ENCODE measurements around the gene ACTR3.

ACTR3 gene

GRCh38 chr2:113858764-113859163 is 31.1 kb upstream of the ACTR3 start:
- ChIA-PET POLR2A (no interaction called here), CTCF (no interaction called here)
- WGBS (ENCODE audit: insufficient coverage), result 97% methylated on average over 5 of the region's 5 CpGs
- H3K27ac ChIP-seq (ENCODE audit: insufficient read depth in 1 of 2, low read depth in 1 of 2, low read length in 2 of 2, poor library complexity in 1 of 2, severe bottlenecking in 2 of 2), result no peak overlapping the region
- H3K9me3 ChIP-seq (ENCODE audit: control extremely low read depth in 1 of 5, control insufficient read depth in 4 of 5, insufficient read depth in 2 of 5, low read depth in 1 of 5, low read length in 4 of 5), result no peaks in the 10 kb centered on the region
- no peaks in the 10 kb centered on the region for H3K27me3 ChIP-seq (replicated peaks in 2 of 5; ENCODE audit: control insufficient read depth in 4 of 5, insufficient read depth in 5 of 5, low read length in 4 of 5)
- no peak for DNase-seq
- H3K4me3 ChIP-seq (ENCODE audit: control insufficient read depth in 1 of 7, extremely low read depth in 1 of 7, insufficient read depth in 4 of 7, low read depth in 2 of 7, low read length in 6 of 7), result no peak overlapping the region
- H3K4me1 ChIP-seq (ENCODE audit: control extremely low read depth in 1 of 4, control insufficient read depth in 4 of 4, insufficient read depth in 4 of 4, low read length in 3 of 4), result peaks cover 0 to 41% (median 3%) of the 10 kb centered on the region in 4 experiments
- H3K36me3 ChIP-seq (ENCODE audit: control insufficient read depth in 4 of 4, insufficient read depth in 4 of 4, low read length in 3 of 4), result no peaks in the 10 kb centered on the region

- no peak overlapping the region for H3K4me3 ChIP-seq (ENCODE audit: control insufficient read depth in 1 of 7, extremely low read depth in 1 of 7, insufficient read depth in 4 of 7, low read depth in 2 of 7, low read length in 6 of 7)
- no peaks in the 10 kb centered on the region for H3K36me3 ChIP-seq (ENCODE audit: control insufficient read depth in 4 of 4, insufficient read depth in 4 of 4, low read length in 3 of 4)
- no peaks in the 10 kb centered on the region for H3K9me3 ChIP-seq (ENCODE audit: control extremely low read depth in 1 of 5, control insufficient read depth in 4 of 5, insufficient read depth in 2 of 5, low read depth in 1 of 5, low read length in 4 of 5)
- POLR2A ChIA-PET, result no interaction called here
- H3K4me1 ChIP-seq (ENCODE audit: control extremely low read depth in 1 of 4, control insufficient read depth in 4 of 4, insufficient read depth in 4 of 4, low read length in 3 of 4), result peaks cover 0 to 29% (median 3%) of the 10 kb centered on the region in 4 experiments
- H3K27ac ChIP-seq (ENCODE audit: insufficient read depth in 1 of 2, low read depth in 1 of 2, low read length in 2 of 2, poor library complexity in 1 of 2, severe bottlenecking in 2 of 2), result no peak overlapping the region
- WGBS (ENCODE audit: insufficient coverage), result 94% methylated on average over 3 of the region's 7 CpGs
- no peak for DNase-seq
- CTCF ChIA-PET, result no interaction called here
- no peaks in the 10 kb centered on the region for H3K27me3 ChIP-seq (replicated peaks in 2 of 5; ENCODE audit: control insufficient read depth in 4 of 5, insufficient read depth in 5 of 5, low read length in 4 of 5)
Observed at GRCh38 chr2:113861740-113862139, 28.1 kb upstream of the ACTR3 start.

- no peaks in the 10 kb centered on the region for H3K36me3 ChIP-seq (ENCODE audit: control insufficient read depth in 4 of 4, insufficient read depth in 4 of 4, low read length in 3 of 4)
- 31% methylated on average over 2 of the region's 3 CpGs for WGBS (ENCODE audit: insufficient coverage)
- H3K4me3 ChIP-seq (ENCODE audit: control insufficient read depth in 1 of 7, extremely low read depth in 1 of 7, insufficient read depth in 4 of 7, low read depth in 2 of 7, low read length in 6 of 7), result no peak overlapping the region
- CTCF ChIA-PET, result no interaction called here
- peak; percentile 17 to 77 (median 68) for DNase-seq
- no peaks in the 10 kb centered on the region for H3K27me3 ChIP-seq (replicated peaks in 2 of 5; ENCODE audit: control insufficient read depth in 4 of 5, insufficient read depth in 5 of 5, low read length in 4 of 5)
- H3K9me3 ChIP-seq (ENCODE audit: control extremely low read depth in 1 of 5, control insufficient read depth in 4 of 5, insufficient read depth in 2 of 5, low read depth in 1 of 5, low read length in 4 of 5), result no peaks in the 10 kb centered on the region
- H3K4me1 ChIP-seq (ENCODE audit: control extremely low read depth in 1 of 4, control insufficient read depth in 4 of 4, insufficient read depth in 4 of 4, low read length in 3 of 4), result peaks cover 0 to 24% (median 3%) of the 10 kb centered on the region in 4 experiments
- peak overlapping the region in 1 of 2 experiments; percentile 22 for H3K27ac ChIP-seq (ENCODE audit: insufficient read depth in 1 of 2, low read depth in 1 of 2, low read length in 2 of 2, poor library complexity in 1 of 2, severe bottlenecking in 2 of 2)
- POLR2A ChIA-PET, result no interaction called here
Observed at GRCh38 chr2:113863144-113863543, 26.7 kb upstream of the ACTR3 start.

GRCh38 chr2:113867571-113867970 is 22.3 kb upstream of the ACTR3 start:
- 100% methylated on average over 1 of the region's 4 CpGs for WGBS (ENCODE audit: insufficient coverage)
- peaks cover 0 to 1% (median 0%) of the 10 kb centered on the region in 5 experiments for H3K27me3 ChIP-seq (replicated peaks in 2 of 5; ENCODE audit: control insufficient read depth in 4 of 5, insufficient read depth in 5 of 5, low read length in 4 of 5)
- no peak overlapping the region for H3K27ac ChIP-seq (ENCODE audit: insufficient read depth in 1 of 2, low read depth in 1 of 2, low read length in 2 of 2, poor library complexity in 1 of 2, severe bottlenecking in 2 of 2)
- no peaks in the 10 kb centered on the region for H3K36me3 ChIP-seq (ENCODE audit: control insufficient read depth in 4 of 4, insufficient read depth in 4 of 4, low read length in 3 of 4)
- no peaks in the 10 kb centered on the region for H3K9me3 ChIP-seq (ENCODE audit: control extremely low read depth in 1 of 5, control insufficient read depth in 4 of 5, insufficient read depth in 2 of 5, low read depth in 1 of 5, low read length in 4 of 5)
- no peak overlapping the region for H3K4me3 ChIP-seq (ENCODE audit: control insufficient read depth in 1 of 7, extremely low read depth in 1 of 7, insufficient read depth in 4 of 7, low read depth in 2 of 7, low read length in 6 of 7)
- CTCF ChIA-PET, result no interaction called here
- peaks cover 0 to 8% (median 3%) of the 10 kb centered on the region in 4 experiments for H3K4me1 ChIP-seq (ENCODE audit: control extremely low read depth in 1 of 4, control insufficient read depth in 4 of 4, insufficient read depth in 4 of 4, low read length in 3 of 4)
- DNase-seq, result no peak
- POLR2A ChIA-PET, result no interaction called here

GRCh38 chr2:113869253-113869652 is 20.6 kb upstream of the ACTR3 start:
- Histone ChIP-seq H3K4me3 (ENCODE audit: control insufficient read depth in 1 of 7, extremely low read depth in 1 of 7, insufficient read depth in 4 of 7, low read depth in 2 of 7, low read length in 6 of 7) (no peak overlapping the region), H3K36me3 (ENCODE audit: control insufficient read depth in 4 of 4, insufficient read depth in 4 of 4, low read length in 3 of 4) (no peaks in the 10 kb centered on the region), H3K9me3 (ENCODE audit: control extremely low read depth in 1 of 5, control insufficient read depth in 4 of 5, insufficient read depth in 2 of 5, low read depth in 1 of 5, low read length in 4 of 5) (no peaks in the 10 kb centered on the region), H3K27me3 (replicated peaks in 2 of 5; ENCODE audit: control insufficient read depth in 4 of 5, insufficient read depth in 5 of 5, low read length in 4 of 5) (peaks cover 0 to 1% (median 0%) of the 10 kb centered on the region in 5 experiments), H3K27ac (ENCODE audit: insufficient read depth in 1 of 2, low read depth in 1 of 2, low read length in 2 of 2, poor library complexity in 1 of 2, severe bottlenecking in 2 of 2) (no peak overlapping the region), H3K4me1 (ENCODE audit: control extremely low read depth in 1 of 4, control insufficient read depth in 4 of 4, insufficient read depth in 4 of 4, low read length in 3 of 4) (no peaks in the 10 kb centered on the region)
- CTCF ChIA-PET, result no interaction called here
- DNase-seq, result no peak
- POLR2A ChIA-PET, result no interaction called here
- WGBS (ENCODE audit: insufficient coverage), result no CpG with 5 or more reads among the region's 1 CpG

GRCh38 chr2:113872201-113872600 is 17.7 kb upstream of the ACTR3 start:
- Histone ChIP-seq H3K4me1 (ENCODE audit: control extremely low read depth in 1 of 4, control insufficient read depth in 4 of 4, insufficient read depth in 4 of 4, low read length in 3 of 4) (no peaks in the 10 kb centered on the region), H3K27ac (ENCODE audit: insufficient read depth in 1 of 2, low read depth in 1 of 2, low read length in 2 of 2, poor library complexity in 1 of 2, severe bottlenecking in 2 of 2) (no peak overlapping the region), H3K27me3 (replicated peaks in 2 of 5; ENCODE audit: control insufficient read depth in 4 of 5, insufficient read depth in 5 of 5, low read length in 4 of 5) (peaks cover 0 to 1% (median 0%) of the 10 kb centered on the region in 5 experiments), H3K9me3 (ENCODE audit: control extremely low read depth in 1 of 5, control insufficient read depth in 4 of 5, insufficient read depth in 2 of 5, low read depth in 1 of 5, low read length in 4 of 5) (no peaks in the 10 kb centered on the region), H3K36me3 (ENCODE audit: control insufficient read depth in 4 of 4, insufficient read depth in 4 of 4, low read length in 3 of 4) (no peaks in the 10 kb centered on the region), H3K4me3 (ENCODE audit: control insufficient read depth in 1 of 7, extremely low read depth in 1 of 7, insufficient read depth in 4 of 7, low read depth in 2 of 7, low read length in 6 of 7) (no peak overlapping the region)
- POLR2A ChIA-PET, result no interaction called here
- no peak for DNase-seq
- 100% methylated on average over 2 of the region's 4 CpGs for WGBS (ENCODE audit: insufficient coverage)
- CTCF ChIA-PET, result interaction anchor here (1.0 kb wide), 1 partner anchor 16 kb away, joined by 3 read pairs; no protein-coding TSS in a partner anchor

- POLR2A ChIA-PET, result no interaction called here
- CTCF ChIA-PET, result no interaction called here
Observed at GRCh38 chr2:113873867-113874266, 16.0 kb upstream of the ACTR3 start.

More at GRCh38 chr2:113873867-113874266, 16.0 kb upstream of the ACTR3 start:
- Histone ChIP-seq H3K9me3 (ENCODE audit: control extremely low read depth in 1 of 5, control insufficient read depth in 4 of 5, insufficient read depth in 2 of 5, low read depth in 1 of 5, low read length in 4 of 5) (no peaks in the 10 kb centered on the region), H3K36me3 (ENCODE audit: control insufficient read depth in 4 of 4, insufficient read depth in 4 of 4, low read length in 3 of 4) (peaks cover 0 to under 1% (median 0%) of the 10 kb centered on the region in 4 experiments), H3K4me3 (ENCODE audit: control insufficient read depth in 1 of 7, extremely low read depth in 1 of 7, insufficient read depth in 4 of 7, low read depth in 2 of 7, low read length in 6 of 7) (no peak overlapping the region), H3K27me3 (replicated peaks in 2 of 5; ENCODE audit: control insufficient read depth in 4 of 5, insufficient read depth in 5 of 5, low read length in 4 of 5) (no peaks in the 10 kb centered on the region), H3K27ac (ENCODE audit: insufficient read depth in 1 of 2, low read depth in 1 of 2, low read length in 2 of 2, poor library complexity in 1 of 2, severe bottlenecking in 2 of 2) (no peak overlapping the region), H3K4me1 (ENCODE audit: control extremely low read depth in 1 of 4, control insufficient read depth in 4 of 4, insufficient read depth in 4 of 4, low read length in 3 of 4) (no peaks in the 10 kb centered on the region)
- 94% methylated on average over 3 of the region's 3 CpGs for WGBS (ENCODE audit: insufficient coverage)
- DNase-seq, result no peak

Measured in common myeloid progenitor, CD34-positive (primary cell).